GM18498 (cell line): ENCODE measurements around the gene F2.
"Not testable (repeated sequence)": the region's sequence is repeated elsewhere in the genome, so short reads cannot be mapped to it uniquely, and the experiment has no call there.

Source experiments
- ATAC-seq: cut with Tn5 transposase; IDR thresholded peaks from one replicate; pipeline ENCODE4 v1.9.1; 2021; ENCODE audit warnings: mild to moderate bottlenecking, moderate library complexity; ENCODE audit not compliant: unreplicated experiment

F2 gene

GRCh38 chr11:46712874-46713576 is 6.0 kb upstream of the F2 start:
- no peak for ATAC-seq

- not testable (repeated sequence) for ATAC-seq
Measured at GRCh38 chr11:46717825-46718154, 1.2 kb upstream of the F2 start.

GRCh38 chr11:46718155-46719019 is 626 bp upstream of the F2 start:
- ATAC-seq, result no peak

- ATAC-seq, result no peak
Measured at GRCh38 chr11:46719543-46720218, 668 bp downstream of the F2 start.

GRCh38 chr11:46721286-46721685 is 2.3 kb downstream of the F2 start:
- no peak for ATAC-seq

GRCh38 chr11:46722566-46723358 is 3.7 kb downstream of the F2 start:
- no peak for ATAC-seq

- ATAC-seq, result no peak
Measured at GRCh38 chr11:46723359-46723680, 4.3 kb downstream of the F2 start.

- no peak for ATAC-seq
Measured at GRCh38 chr11:46724088-46724487, 5.1 kb downstream of the F2 start.

GRCh38 chr11:46725338-46726205 is 6.6 kb downstream of the F2 start:
- ATAC-seq, result no peak

GRCh38 chr11:46726206-46726862 is 7.3 kb downstream of the F2 start:
- ATAC-seq, result no peak

- no peak for ATAC-seq
Measured at GRCh38 chr11:46727952-46728658, 9.1 kb downstream of the F2 start.

- no peak for ATAC-seq
Measured at GRCh38 chr11:46728659-46729040, 9.6 kb downstream of the F2 start.

GRCh38 chr11:46729110-46730027 is 10.4 kb downstream of the F2 start:
- no peak for ATAC-seq

- no peak for ATAC-seq
Measured at GRCh38 chr11:46731545-46731944, 12.5 kb downstream of the F2 start.

- no peak for ATAC-seq
Measured at GRCh38 chr11:46733234-46733633, 14.2 kb downstream of the F2 start.

GRCh38 chr11:46736146-46736545 is 17.1 kb downstream of the F2 start:
- no peak for ATAC-seq

- no peak for ATAC-seq
Measured at GRCh38 chr11:46736615-46737014, 17.6 kb downstream of the F2 start.

GRCh38 chr11:46737699-46738098 is 18.7 kb downstream of the F2 start:
- ATAC-seq, result no peak
